NT2/D1 (cell line): ENCODE results near the gene PPP5C.
"Not testable (repeated sequence)": the region's sequence is repeated elsewhere in the genome, so short reads cannot be mapped to it uniquely, and the experiment has no call there.

Experiments
- DNase-seq: peaks from one replicate; pipeline ENCODE4 v3.0.0-alpha.2; 2011; ENCODE audit warnings: low read depth, low spot score
- H3K27me3 ChIP-seq: 2 replicates; pipeline ENCODE4 v1.6.0; 2011; ENCODE audit warnings: mild to moderate bottlenecking; ENCODE audit not compliant: insufficient read length, insufficient read depth
- H3K36me3 ChIP-seq: 2 replicates; pipeline ENCODE4 v1.6.1; 2011; ENCODE audit warnings: mild to moderate bottlenecking, low read length, mixed read lengths; ENCODE audit not compliant: insufficient read depth, insufficient read length
- H3K4me1 ChIP-seq: 2 replicates; pipeline ENCODE4 v1.5.1; 2011; ENCODE audit not compliant: insufficient read depth, insufficient read length
- H3K4me3 ChIP-seq: 2 replicates; pipeline ENCODE4 v1.5.1; 2011; ENCODE audit warnings: low read depth; ENCODE audit not compliant: insufficient read length
- H3K9ac ChIP-seq: 2 replicates; pipeline ENCODE4 v1.6.0; 2011; ENCODE audit warnings: low read depth; ENCODE audit not compliant: insufficient read length
- H3K9me3 ChIP-seq: 2 replicates; pipeline ENCODE4 v1.5.1; 2011; ENCODE audit warnings: mild to moderate bottlenecking, low read length; ENCODE audit not compliant: insufficient read depth
- SUZ12 ChIP-seq: IDR thresholded peaks from 2 replicates; pipeline ENCODE4 v1.6.1; 2011; ENCODE audit not compliant: insufficient read length, insufficient read depth; ENCODE audit errors: extremely low read depth
- YY1 ChIP-seq: IDR thresholded peaks from 2 replicates; pipeline ENCODE4 v1.6.1; 2011; ENCODE audit not compliant: insufficient read length, insufficient read depth
- ZNF274 ChIP-seq: IDR thresholded peaks from 2 replicates; pipeline ENCODE4 v1.6.1; 2011; ENCODE audit warnings: mild to moderate bottlenecking, low read depth, low read length

Gene PPP5C

GRCh38 chr19:46371371-46371901 is 24.5 kb downstream of the PPP5C start:
- Histone ChIP-seq H3K9me3 (no peaks in the 10 kb centered on the region), H3K27me3 (no peaks in the 10 kb centered on the region), H3K4me1 (peaks cover 23% of the 10 kb centered on the region), H3K4me3 (no peak overlapping the region), H3K9ac (peak overlapping the region; percentile 61), H3K36me3 (peaks cover 60% of the 10 kb centered on the region)
- TF ChIP-seq YY1 (no peak), ZNF274 (no peak), SUZ12 (no peak)
- DNase-seq = no peak

GRCh38 chr19:46372901-46373490 is 26.1 kb downstream of the PPP5C start:
- peaks cover 61% of the 10 kb centered on the region for H3K36me3 ChIP-seq
- H3K9me3 ChIP-seq = no peaks in the 10 kb centered on the region
- H3K4me3 ChIP-seq = no peak overlapping the region
- no peak for TF ChIP-seq ZNF274
- TF ChIP-seq YY1 = no peak
- no peak for TF ChIP-seq SUZ12
- peaks cover 23% of the 10 kb centered on the region for H3K4me1 ChIP-seq
- peak overlapping the region; percentile 62 for H3K9ac ChIP-seq
- DNase-seq = peak; percentile 23
- H3K27me3 ChIP-seq = no peaks in the 10 kb centered on the region

GRCh38 chr19:46373491-46374359 is 26.8 kb downstream of the PPP5C start:
- Histone ChIP-seq H3K4me1 (peaks cover 23% of the 10 kb centered on the region), H3K9me3 (no peaks in the 10 kb centered on the region), H3K27me3 (no peaks in the 10 kb centered on the region), H3K36me3 (peaks cover 61% of the 10 kb centered on the region), H3K4me3 (peak overlapping the region; percentile 21), H3K9ac (peak overlapping the region; percentile 67)
- no peak for TF ChIP-seq SUZ12
- no peak for TF ChIP-seq ZNF274
- TF ChIP-seq YY1 = no peak
- DNase-seq = peak; percentile 48

GRCh38 chr19:46374536-46375475 is 27.9 kb downstream of the PPP5C start:
- Histone ChIP-seq H3K27me3 (no peaks in the 10 kb centered on the region), H3K4me1 (peaks cover 23% of the 10 kb centered on the region), H3K36me3 (peaks cover 63% of the 10 kb centered on the region), H3K9ac (no peak overlapping the region), H3K9me3 (no peaks in the 10 kb centered on the region), H3K4me3 (no peak overlapping the region)
- no peak for TF ChIP-seq YY1
- no peak for TF ChIP-seq ZNF274
- TF ChIP-seq SUZ12 = no peak
- no peak for DNase-seq

- Histone ChIP-seq H3K4me1 (peaks cover 20% of the 10 kb centered on the region), H3K36me3 (peaks cover 63% of the 10 kb centered on the region)
- H3K27me3 ChIP-seq, H3K4me3 ChIP-seq, H3K9ac ChIP-seq, H3K9me3 ChIP-seq, DNase-seq: not testable (repeated sequence)
Observed at GRCh38 chr19:46375476-46376067, 28.7 kb downstream of the PPP5C start.

GRCh38 chr19:46376241-46377153 is 29.6 kb downstream of the PPP5C start:
- no peaks in the 10 kb centered on the region for H3K9me3 ChIP-seq
- H3K27me3 ChIP-seq = no peaks in the 10 kb centered on the region
- no peak for DNase-seq
- H3K4me3 ChIP-seq = no peak overlapping the region
- no peak overlapping the region for H3K9ac ChIP-seq
- H3K36me3 ChIP-seq = peaks cover 63% of the 10 kb centered on the region
- TF ChIP-seq ZNF274 = no peak
- no peak for TF ChIP-seq SUZ12
- no peak for TF ChIP-seq YY1
- peaks cover 16% of the 10 kb centered on the region for H3K4me1 ChIP-seq
